Parathyroid adenoma (tissue), 2 donors: ENCODE measurements around the gene CDK5RAP1.

Source experiments
- H2AFZ ChIP-seq: fragments of 300-600 bp; sonication (generic); one replicate; pipeline ENCODE4 v1.7.0; 2017; ENCODE audit warnings: antibody characterized with exemption, mild to moderate bottlenecking
- H3K27ac ChIP-seq: fragments of 300-600 bp; sonication (generic); one replicate; pipeline ENCODE4 v1.7.0; 2017
- H3K27me3 ChIP-seq: fragments of 300-600 bp; sonication (generic); one replicate; pipeline ENCODE4 v1.7.0; 2017; ENCODE audit warnings: low read length; ENCODE audit not compliant: control insufficient read depth, insufficient read depth
- H3K36me3 ChIP-seq: fragments of 300-600 bp; sonication (generic); one replicate; pipeline ENCODE4 v1.7.0; 2017; ENCODE audit warnings: low read length; ENCODE audit not compliant: control insufficient read depth, insufficient read depth
- H3K4me1 ChIP-seq: fragments of 300-600 bp; sonication (generic); one replicate; pipeline ENCODE4 v1.7.0; 2017; ENCODE audit warnings: control low read depth
- H3K4me2 ChIP-seq: fragments of 300-600 bp; sonication (generic); one replicate; pipeline ENCODE4 v1.7.0; 2017; ENCODE audit warnings: low read length
- H3K4me3 ChIP-seq: fragments of 300-600 bp; sonication (generic); one replicate; pipeline ENCODE4 v1.7.0; 2017; ENCODE audit warnings: low read depth, low read length
- H3K79me2 ChIP-seq: fragments of 300-600 bp; sonication (generic); one replicate; pipeline ENCODE4 v1.7.0; 2017; ENCODE audit warnings: control low read depth
- H3K9ac ChIP-seq: fragments of 300-600 bp; sonication (generic); one replicate; pipeline ENCODE4 v1.7.0; 2017; ENCODE audit warnings: mild to moderate bottlenecking
- H3K9me3 ChIP-seq: fragments of 300-600 bp; sonication (generic); one replicate; pipeline ENCODE4 v1.7.0; 2017; ENCODE audit warnings: low read length; ENCODE audit not compliant: control insufficient read depth
- CTCF ChIP-seq: fragments of 300-600 bp; sonication (generic); IDR thresholded peaks from one replicate; pipeline ENCODE4 v1.7.0; 2017; ENCODE audit warnings: antibody characterized with exemption, mild to moderate bottlenecking
- donor health status: primary hyperparathyroidism.

Gene CDK5RAP1

DNA sequence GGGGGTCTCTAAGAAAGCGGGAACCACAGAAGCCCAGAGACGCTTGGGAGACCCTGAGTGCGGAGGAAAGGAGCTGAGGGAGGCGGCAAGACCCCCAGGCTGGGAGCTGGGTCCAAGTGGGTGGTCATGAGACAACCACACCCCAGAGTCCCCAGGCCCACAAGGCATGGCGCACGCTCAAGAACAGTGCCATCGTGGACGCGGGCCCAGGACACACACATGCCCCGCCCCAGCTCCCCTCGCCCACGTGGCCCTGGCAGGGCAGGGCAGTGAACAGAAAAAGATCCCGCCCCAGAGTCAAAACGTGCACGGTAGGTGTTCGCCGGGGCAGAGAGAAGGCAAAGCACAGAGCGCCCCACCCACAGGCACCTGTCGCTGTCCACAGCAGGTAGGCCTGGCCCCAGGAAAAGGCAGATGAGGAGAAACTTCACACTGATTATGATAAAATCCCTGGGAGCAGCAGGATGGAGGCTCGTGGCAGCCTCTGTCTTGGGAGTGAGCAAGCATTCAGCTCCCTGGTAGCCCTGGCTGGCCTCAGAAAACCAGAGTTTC lies 68.3 kb downstream of the CDK5RAP1 start:
- H3K36me3 ChIP-seq, result no peaks in the 10 kb centered on the region
- no peak overlapping the region for H3K4me3 ChIP-seq
- H3K27ac ChIP-seq, result no peak overlapping the region
- no peak overlapping the region for H2AFZ ChIP-seq
- no peak for TF ChIP-seq CTCF
- H3K9ac ChIP-seq, result no peak overlapping the region
- no peaks in the 10 kb centered on the region for H3K9me3 ChIP-seq
- H3K4me1 ChIP-seq, result no peaks in the 10 kb centered on the region
- H3K27me3 ChIP-seq, result no peaks in the 10 kb centered on the region
- H3K79me2 ChIP-seq, result no peaks in the 10 kb centered on the region
- no peak overlapping the region for H3K4me2 ChIP-seq

GRCh38 chr20:33328157-33329137 lies 72.9 kb downstream of the CDK5RAP1 start:
- Histone ChIP-seq H3K4me1 (no peaks in the 10 kb centered on the region), H3K79me2 (no peaks in the 10 kb centered on the region), H3K4me3 (no peak overlapping the region), H3K4me2 (no peak overlapping the region), H2AFZ (no peak overlapping the region), H3K27ac (no peak overlapping the region), H3K9ac (no peak overlapping the region), H3K36me3 (no peaks in the 10 kb centered on the region), H3K27me3 (no peaks in the 10 kb centered on the region), H3K9me3 (no peaks in the 10 kb centered on the region)
- TF ChIP-seq CTCF, result no peak

DNA sequence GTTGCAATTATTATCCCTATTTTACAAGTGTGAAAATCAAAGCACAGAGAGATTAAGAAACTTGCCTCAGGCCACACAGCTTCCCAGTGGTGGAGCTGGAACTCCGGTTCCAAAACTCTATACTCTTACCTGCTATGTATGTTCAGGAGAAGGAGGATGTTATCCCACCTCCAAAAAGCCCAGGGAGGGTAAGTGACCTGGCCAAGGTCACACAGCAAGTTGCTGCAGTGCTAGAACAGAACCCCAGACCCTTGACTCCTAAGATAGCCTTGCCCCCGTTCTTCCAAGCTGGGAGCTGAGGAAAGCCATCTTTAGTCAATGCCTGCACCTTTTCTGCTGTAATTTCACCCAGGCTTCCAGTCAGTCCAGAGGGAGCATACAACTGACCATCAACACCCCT lies 76.0 kb downstream of the CDK5RAP1 start:
- Histone ChIP-seq H3K4me2 (no peak overlapping the region), H2AFZ (no peak overlapping the region), H3K4me3 (no peak overlapping the region)

GRCh38 chr20:33323236-33323635 lies 78.1 kb downstream of the CDK5RAP1 start:
- H3K4me1 ChIP-seq, result no peaks in the 10 kb centered on the region
- TF ChIP-seq CTCF, result no peak

More for the DNA sequence above, 76.0 kb downstream of the CDK5RAP1 start:
- Histone ChIP-seq H3K9ac (no peak overlapping the region), H3K27ac (no peak overlapping the region), H3K4me1 (no peaks in the 10 kb centered on the region), H3K27me3 (no peaks in the 10 kb centered on the region), H3K9me3 (no peaks in the 10 kb centered on the region), H3K36me3 (no peaks in the 10 kb centered on the region), H3K79me2 (no peaks in the 10 kb centered on the region)
- no peak for TF ChIP-seq CTCF

More at GRCh38 chr20:33323236-33323635, 78.1 kb downstream of the CDK5RAP1 start:
- Histone ChIP-seq H3K27me3 (no peaks in the 10 kb centered on the region), H3K9me3 (no peaks in the 10 kb centered on the region), H3K9ac (no peak overlapping the region), H3K4me2 (no peak overlapping the region), H3K36me3 (no peaks in the 10 kb centered on the region), H2AFZ (no peak overlapping the region), H3K79me2 (no peaks in the 10 kb centered on the region), H3K4me3 (no peak overlapping the region), H3K27ac (no peak overlapping the region)
